Gastrocnemius medialis (tissue), 4 donors: ENCODE data around the gene ATG7. TPM values are rescaled to one million over a fixed set of nuclear protein-coding genes. Genes with fewer than 3 reads are reported as not detected.
A peak's percentile ranks its signal among the peaks of the same experiment; 100 is the strongest.

Source experiments
- ATAC-seq, 2 donors: fragments of 150-250 bp; one replicate each; pipeline ENCODE4 v1.9.1; 2016
- DNase-seq, 2 donors: peaks; one replicate each; pipeline ENCODE4 v3.0.0-alpha.2; 2019
- H3K27ac ChIP-seq, 4 donors: fragments of 200-600 bp; sonication (generic); 1 replicate in 1 of 4; 2 replicates in 3 of 4; pipeline ENCODE4 v1.5.1; 2016 to 2018; ENCODE audit warnings: mild to moderate bottlenecking in 2 of 4, moderate library complexity in 1 of 4
- H3K27me3 ChIP-seq, 3 donors: fragments of 200-600 bp; sonication (generic) in 2 of 3; 1 replicate in 1 of 3; 2 replicates in 2 of 3; pipeline versions ENCODE4 v1.5.1 to v1.6.0; 2016 to 2019; ENCODE audit warnings: mild to moderate bottlenecking in 1 of 3, moderate library complexity in 1 of 3
- H3K36me3 ChIP-seq, 2 donors: fragments of 200-600 bp; sonication (generic) in 1 of 2; one replicate each; pipeline ENCODE4 v1.5.1; 2017 to 2018
- H3K4me1 ChIP-seq, 2 donors: fragments of 200-600 bp; sonication (generic) in 1 of 2; one replicate each; pipeline ENCODE4 v1.5.1; 2016 to 2017; ENCODE audit warnings: mild to moderate bottlenecking in 2 of 2
- H3K4me3 ChIP-seq, 4 donors: fragments of 200-600 bp; sonication (generic) in 3 of 4; 1 replicate in 1 of 4; 2 replicates in 3 of 4; pipeline ENCODE4 v1.5.1; 2016 to 2019; ENCODE audit warnings: mild to moderate bottlenecking in 2 of 4
- H3K9me3 ChIP-seq, 3 donors: fragments of 200-600 bp; sonication (generic) in 2 of 3; 1 replicate in 1 of 3; 2 replicates in 2 of 3; pipeline ENCODE4 v1.5.1; 2016 to 2019
- CTCF ChIP-seq, 5 experiments: fragments of 450-650 bp in 3 of 5; fragments of 200-600 bp in 2 of 5; sonication (generic) in 2 of 5; IDR thresholded peaks in 4 of 5; conservative IDR thresholded peaks in 1 of 5; 1 replicate in 4 of 5; 2 replicates in 1 of 5; pipeline ENCODE4 v1.5.1; 2016 to 2019; ENCODE audit warnings: antibody characterized with exemption in 5 of 5, mild to moderate bottlenecking in 3 of 5, moderate library complexity in 3 of 5
- POLR2A ChIP-seq, 2 donors: fragments of 450-650 bp; IDR thresholded peaks; one replicate each; pipeline ENCODE4 v1.6.1; 2017; ENCODE audit warnings: antibody characterized with exemption in 2 of 2, mild to moderate bottlenecking in 2 of 2, moderate library complexity in 2 of 2
- in situ Hi-C, 4 donors: fragments of 200-750 bp; cut with MboI; loops; one replicate each; pipeline versions ENCODE4 v1.15.0 to v1.8.0; 2017; ENCODE audit warnings: low sequenced_read_pairs in 4 of 4
- intact Hi-C: fragments of 100-400 bp; cut with DNase I; formaldehyde crosslinking; loops from one replicate; pipeline ENCODE4 v1.15.1; 2023; ENCODE audit warnings: low total_unique reads
- total RNA-seq, 4 donors: library from RNA; depleted of rRNA; stranded (reverse); fragments of >200 nt; gene quantifications; one replicate each; pipeline versions ENCODE4 v1.1.0 to v1.2.3, GENCODE V29; 2016

The ATG7 gene
- total RNA-seq = 10 to 100 TPM; 13.5 to 29.2 (median 15.0) TPM

GRCh38 chr3:11271986-11272904, at the start of gene ATG7:
TSS of gene ATG7 (plus strand) at chr3:11272397. CDS start at chr3:11298696, 26,299 bp downstream.
- Histone ChIP-seq H3K27ac (peak within 1 kb of the TSS; percentile 83 to 93 (median 90)), H3K36me3 (no peaks in the 10 kb centered on the region), H3K9me3 (no peaks in the 10 kb centered on the region), H3K4me1 (peaks cover 11 to 20% of the 10 kb centered on the region in 2 donors), H3K27me3 (peaks cover 0 to 3% (median 0%) of the 10 kb centered on the region in 3 donors), H3K4me3 (peak within 1 kb of the TSS; percentile 75 to 99 (median 89))
- peak; percentile 77 to 78 for TF ChIP-seq POLR2A (IDR thresholded peaks at IDR 0.05)
- peak in 3 of 5 experiments; percentile 12 to 23 (median 22) for TF ChIP-seq CTCF (IDR thresholded peaks at IDR 0.05 in 4 of 5, conservative IDR thresholded peaks at IDR 0.05 in 1 of 5)
- in situ Hi-C loops (no loop called here), intact Hi-C loops (loop anchor here (1.0 to 10.0 kb wide), 2 partner anchors 87 to 574 kb away; partner anchors contain the start of gene TAMM41)
- peak; percentile 94 to 97 for ATAC-seq
- peak; percentile 85 to 93 for DNase-seq

- Histone ChIP-seq H3K27me3 (no peaks in the 10 kb centered on the region), H3K27ac (no peak overlapping the region), H3K4me3 (no peak overlapping the region), H3K36me3 (no peaks in the 10 kb centered on the region), H3K4me1 (no peaks in the 10 kb centered on the region), H3K9me3 (no peaks in the 10 kb centered on the region)
- intact Hi-C loops (no loop called here), in situ Hi-C loops (no loop called here)
- TF ChIP-seq CTCF (IDR thresholded peaks at IDR 0.05 in 4 of 5, conservative IDR thresholded peaks at IDR 0.05 in 1 of 5) (no peak), POLR2A (IDR thresholded peaks at IDR 0.05) (no peak)
- ATAC-seq (no peak), DNase-seq (no peak)
These were observed 48.2 kb upstream of the ATG7 start for GRCh38 chr3:11224010-11224409.

GRCh38 chr3:11224870-11225229, 47.3 kb upstream of the ATG7 start:
- H3K27ac ChIP-seq = peak overlapping the region; percentile 57 to 67 (median 62)
- no peaks in the 10 kb centered on the region for H3K9me3 ChIP-seq
- no peak for DNase-seq
- no peaks in the 10 kb centered on the region for H3K4me1 ChIP-seq
- H3K36me3 ChIP-seq = no peaks in the 10 kb centered on the region
- intact Hi-C loops = no loop called here
- TF ChIP-seq CTCF (IDR thresholded peaks at IDR 0.05 in 4 of 5, conservative IDR thresholded peaks at IDR 0.05 in 1 of 5) = no peak
- no peak for TF ChIP-seq POLR2A (IDR thresholded peaks at IDR 0.05)
- H3K4me3 ChIP-seq = no peak overlapping the region
- H3K27me3 ChIP-seq = no peaks in the 10 kb centered on the region
- in situ Hi-C loops = loop anchor here in 1 of 4 donors (25.0 kb wide), 1 partner anchor 112 kb away; no protein-coding TSS in a partner anchor
- no peak for ATAC-seq

- in situ Hi-C loops (loop anchor here in 1 of 4 donors (25.0 kb wide), 1 partner anchor 111 kb away; no protein-coding TSS in a partner anchor), intact Hi-C loops (no loop called here)
- DNase-seq (no peak), ATAC-seq (no peak)
- no peak overlapping the region for H3K4me3 ChIP-seq
- no peak for TF ChIP-seq CTCF (IDR thresholded peaks at IDR 0.05 in 4 of 5, conservative IDR thresholded peaks at IDR 0.05 in 1 of 5)
- TF ChIP-seq POLR2A (IDR thresholded peaks at IDR 0.05) = no peak
- H3K27ac ChIP-seq = peak overlapping the region; percentile 57 to 67 (median 62)
- no peaks in the 10 kb centered on the region for H3K4me1 ChIP-seq
- H3K36me3 ChIP-seq = no peaks in the 10 kb centered on the region
- H3K9me3 ChIP-seq = no peaks in the 10 kb centered on the region
- no peaks in the 10 kb centered on the region for H3K27me3 ChIP-seq
These were observed 46.2 kb upstream of the ATG7 start for GRCh38 chr3:11226042-11226370.
